ENCODE data around the gene GRIFIN. TPM values are rescaled to one million over a fixed set of nuclear protein-coding genes. Genes with fewer than 3 reads are reported as not detected.

Gene GRIFIN
- total and polyA plus RNA-seq, 2 experiments from 2014 or later, result not detected

GRCh38 chr7:2461268-2462026 is 14.8 kb downstream of the GRIFIN start:
- H3K9me3 ChIP-seq (ENCODE audit: low read depth), result no peaks in the 10 kb centered on the region
- WGBS (ENCODE audit: low lambda C conversion rate, missing lambda C conversion rate), result 84% methylated on average over 15 of the region's 15 CpGs
- no peak for TF ChIP-seq EZH2phosphoT487 (IDR thresholded peaks at IDR 0.05; ENCODE audit: low read depth, severe bottlenecking, unreplicated experiment)
- TF ChIP-seq CTCF (IDR thresholded peaks at IDR 0.05; ENCODE audit: poor library complexity), result no peak
- no peak for TF ChIP-seq EZH2 (IDR thresholded peaks at IDR 0.05; ENCODE audit: borderline replicate concordance)

GRCh38 chr7:2460641-2461040 is 15.6 kb downstream of the GRIFIN start:
- no peak overlapping the region for H3K4me3 ChIP-seq
- H2AFZ ChIP-seq, result no peak overlapping the region
- no peak for TF ChIP-seq EZH2 (IDR thresholded peaks at IDR 0.05; ENCODE audit: borderline replicate concordance)
- TF ChIP-seq EZH2phosphoT487 (IDR thresholded peaks at IDR 0.05; ENCODE audit: low read depth, severe bottlenecking, unreplicated experiment), result no peak
- no peak for TF ChIP-seq CTCF (IDR thresholded peaks at IDR 0.05; ENCODE audit: poor library complexity)
- no peaks in the 10 kb centered on the region for H3K79me2 ChIP-seq
- H3K9me3 ChIP-seq (ENCODE audit: low read depth), result no peaks in the 10 kb centered on the region
- no peaks in the 10 kb centered on the region for H3K27me3 ChIP-seq
- H3K4me2 ChIP-seq, result no peak overlapping the region
- no peaks in the 10 kb centered on the region for H3K9me2 ChIP-seq (replicated peaks; ENCODE audit: insufficient read depth)
- no peak for DNase-seq (ENCODE audit: low spot score)
- no peaks in the 10 kb centered on the region for H3K4me1 ChIP-seq (ENCODE audit: insufficient read depth)
- no peak overlapping the region for H3K27ac ChIP-seq
- no peaks in the 10 kb centered on the region for H4K20me1 ChIP-seq (ENCODE audit: insufficient read depth, poor library complexity, severe bottlenecking)
- no peaks in the 10 kb centered on the region for H3K36me3 ChIP-seq (replicated peaks; ENCODE audit: insufficient read depth, low read depth)
- WGBS (ENCODE audit: low lambda C conversion rate, missing lambda C conversion rate), result 95% methylated on average over 6 of the region's 6 CpGs

More at GRCh38 chr7:2461268-2462026, 14.8 kb downstream of the GRIFIN start:
- Histone ChIP-seq H4K20me1 (ENCODE audit: insufficient read depth, poor library complexity, severe bottlenecking) (no peaks in the 10 kb centered on the region), H3K4me1 (ENCODE audit: insufficient read depth) (no peaks in the 10 kb centered on the region), H3K27me3 (no peaks in the 10 kb centered on the region), H3K9me2 (replicated peaks; ENCODE audit: insufficient read depth) (no peaks in the 10 kb centered on the region), H3K4me3 (no peak overlapping the region), H3K4me2 (no peak overlapping the region), H2AFZ (no peak overlapping the region), H3K79me2 (no peaks in the 10 kb centered on the region), H3K27ac (no peak overlapping the region), H3K36me3 (replicated peaks; ENCODE audit: insufficient read depth, low read depth) (no peaks in the 10 kb centered on the region)
- DNase-seq (ENCODE audit: low spot score), result no peak

- WGBS (ENCODE audit: low lambda C conversion rate, missing lambda C conversion rate), result 94% methylated on average over 23 of the region's 23 CpGs
- Histone ChIP-seq H3K79me2 (no peaks in the 10 kb centered on the region), H4K20me1 (ENCODE audit: insufficient read depth, poor library complexity, severe bottlenecking) (no peaks in the 10 kb centered on the region), H3K4me1 (ENCODE audit: insufficient read depth) (no peaks in the 10 kb centered on the region), H3K36me3 (replicated peaks; ENCODE audit: insufficient read depth, low read depth) (no peaks in the 10 kb centered on the region), H3K27me3 (no peaks in the 10 kb centered on the region), H3K4me2 (no peak overlapping the region), H3K9me3 (ENCODE audit: low read depth) (no peaks in the 10 kb centered on the region), H3K27ac (no peak overlapping the region), H2AFZ (no peak overlapping the region), H3K9me2 (replicated peaks; ENCODE audit: insufficient read depth) (no peaks in the 10 kb centered on the region), H3K4me3 (no peak overlapping the region)
- TF ChIP-seq EZH2phosphoT487 (IDR thresholded peaks at IDR 0.05; ENCODE audit: low read depth, severe bottlenecking, unreplicated experiment), result no peak
- TF ChIP-seq EZH2 (IDR thresholded peaks at IDR 0.05; ENCODE audit: borderline replicate concordance), result no peak
- TF ChIP-seq CTCF (IDR thresholded peaks at IDR 0.05; ENCODE audit: poor library complexity), result no peak
- DNase-seq (ENCODE audit: low spot score), result no peak
Measured at GRCh38 chr7:2460188-2460587, 16.0 kb downstream of the GRIFIN start.

All from hepatocyte (in vitro differentiated cells).